K562 (cell line): ENCODE data around the gene RERE. TPM values are rescaled to one million over a fixed set of nuclear protein-coding genes. Genes with fewer than 3 reads are reported as not detected.

Experiments used
- BCL6 ChIP-seq: fragments of 250-450 bp; sonication (Bioruptor Pico); IDR thresholded peaks from 2 replicates; pipeline ENCODE4 v1.4.0; 2020
- BHLHE40 ChIP-seq: IDR thresholded peaks from 2 replicates; pipeline ENCODE4 v1.6.1; 2011; ENCODE audit warnings: low read length, improper control_type of control experiment
- CGGBP1 ChIP-seq: fragments of 250-450 bp; sonication (Bioruptor Pico); IDR thresholded peaks from 2 replicates; pipeline ENCODE4 v1.9.0; 2021; ENCODE audit warnings: mild to moderate bottlenecking
- E2F3 ChIP-seq: fragments of 250-450 bp; sonication (Bioruptor Pico); IDR thresholded peaks from 2 replicates; pipeline ENCODE4 v1.4.0; 2020; ENCODE audit warnings: mild to moderate bottlenecking
- E2F5 ChIP-seq: sonication (generic); formaldehyde crosslinking; IDR thresholded peaks from 2 replicates; pipeline ENCODE4 v1.8.0; 2022; ENCODE audit warnings: mild to moderate bottlenecking, missing genetic modification reagents
- E2F8 ChIP-seq: fragments of 450-650 bp; IDR thresholded peaks from 2 replicates; pipeline ENCODE4 v1.7.1; 2018; ENCODE audit warnings: mild to moderate bottlenecking, low read depth; ENCODE audit not compliant: partially characterized antibody
- EHMT2 ChIP-seq: fragments of 450-650 bp; IDR thresholded peaks from 2 replicates; pipeline ENCODE4 v1.6.1; 2018; ENCODE audit warnings: antibody characterized with exemption
- HDAC8 ChIP-seq: fragments of 450-650 bp; IDR thresholded peaks from 2 replicates; pipeline ENCODE4 v1.6.1; 2016; ENCODE audit warnings: mild to moderate bottlenecking, missing genetic modification characterization, moderate library complexity, missing compliant biosample characterization
- HMG20A ChIP-seq: fragments of 450-650 bp; formaldehyde crosslinking; conservative IDR thresholded peaks from 2 replicates; pipeline ENCODE4 v1.4.0; 2020; ENCODE audit warnings: mild to moderate bottlenecking, mixed read lengths
- HNRNPL ChIP-seq: fragments of 200-400 bp; formaldehyde crosslinking; IDR thresholded peaks from 2 replicates; pipeline ENCODE4 v1.6.1; 2017; ENCODE audit warnings: low read depth, mild to moderate bottlenecking, low read length
- LCOR ChIP-seq: sonication (generic); formaldehyde crosslinking; IDR thresholded peaks from 2 replicates; pipeline ENCODE4 v1.8.0; 2022; ENCODE audit warnings: mild to moderate bottlenecking, missing genetic modification reagents
- MAX ChIP-seq: sonication (generic); formaldehyde crosslinking; IDR thresholded peaks from 2 replicates; pipeline ENCODE4 v1.9.0; 2022; ENCODE audit warnings: mild to moderate bottlenecking, missing genetic modification reagents
- MEIS2 ChIP-seq: fragments of 450-650 bp; IDR thresholded peaks from 2 replicates; pipeline ENCODE4 v1.6.1; 2014; ENCODE audit warnings: mild to moderate bottlenecking; ENCODE audit not compliant: partially characterized antibody
- RBM14 ChIP-seq: fragments of 200-400 bp; formaldehyde crosslinking; IDR thresholded peaks from 2 replicates; pipeline ENCODE4 v1.6.1; 2018; ENCODE audit warnings: low read depth, mild to moderate bottlenecking, low read length, moderate library complexity, borderline replicate concordance; ENCODE audit not compliant: insufficient read depth
- RBM17 ChIP-seq: fragments of 200-400 bp; formaldehyde crosslinking; IDR thresholded peaks from 2 replicates; pipeline ENCODE4 v1.6.1; 2017; ENCODE audit warnings: low read depth, mild to moderate bottlenecking, low read length, borderline replicate concordance
- RUNX1 ChIP-seq: sonication (generic); IDR thresholded peaks from 2 replicates; pipeline ENCODE4 v1.6.1; 2016; ENCODE audit warnings: antibody characterized with exemption, low read depth
- SMARCC2 ChIP-seq: fragments of 450-650 bp; IDR thresholded peaks from 2 replicates; pipeline ENCODE4 v1.6.1; 2017; ENCODE audit warnings: antibody characterized with exemption, moderate library complexity, mild to moderate bottlenecking, low read depth
- SRSF7 ChIP-seq: fragments of 200-400 bp; formaldehyde crosslinking; optimal IDR thresholded peaks from 2 replicates; pipeline ENCODE3; 2017; ENCODE audit warnings: mild to moderate bottlenecking, low read depth, low read length
- TAF7 ChIP-seq: fragments of 450-650 bp; IDR thresholded peaks from 2 replicates; pipeline ENCODE4 v1.6.1; 2016; ENCODE audit warnings: missing genetic modification characterization, missing compliant biosample characterization
- TCF15 ChIP-seq: fragments of 250-450 bp; sonication (Bioruptor Pico); IDR thresholded peaks from 2 replicates; pipeline ENCODE4 v1.8.0; 2022; ENCODE audit warnings: moderate library complexity, mild to moderate bottlenecking, inconsistent platforms
- TRIM24 ChIP-seq, 2 experiments: fragments of 450-650 bp; IDR thresholded peaks; 2 replicates each; pipeline ENCODE4 v1.6.1; 2016
- ZNF140 ChIP-seq: fragments of 250-450 bp; sonication (Bioruptor Pico); IDR thresholded peaks from 2 replicates; pipeline ENCODE4 v1.8.0; 2021; ENCODE audit warnings: moderate library complexity, mild to moderate bottlenecking, inconsistent platforms
- ZNF232 ChIP-seq: sonication (generic); formaldehyde crosslinking; IDR thresholded peaks from 2 replicates; pipeline ENCODE4 v1.8.0; 2022; ENCODE audit warnings: mild to moderate bottlenecking, missing genetic modification reagents
- ZNF408 ChIP-seq: fragments of 250-450 bp; sonication (Bioruptor Pico); IDR thresholded peaks from 2 replicates; pipeline ENCODE4 v1.4.0; 2020; ENCODE audit warnings: low read depth, mild to moderate bottlenecking, moderate library complexity
- ZNF431 ChIP-seq: sonication (generic); formaldehyde crosslinking; IDR thresholded peaks from 2 replicates; pipeline ENCODE4 v1.8.0; 2022; ENCODE audit warnings: mild to moderate bottlenecking, missing genetic modification reagents
- polyA plus RNA-seq, 8 experiments: library from polyadenylated mRNA; depleted of rRNA in 4 of 8; stranded (reverse) in 5 of 8; unstranded in 3 of 8; fragments of >200 nt; fragmentation: Nextera tagmentation in 2 of 8; fragmentation: Illumina TruSeq in 1 of 8; extraction: Ambion mirVana in 2 of 8; extraction: Trizol in 1 of 8; gene quantifications; 2 replicates each; pipeline versions ENCODE4 v1.2.1 to v1.2.3, GENCODE V29; 2011 to 2014; ENCODE audit warnings: inconsistent platforms in 1 of 8, missing spikeins in 1 of 8
- total RNA-seq, 7 experiments: library from RNA; depleted of rRNA in 6 of 7; stranded (reverse); fragments of >200 nt in 6 of 7; fragmentation: Illumina TruSeq in 2 of 7; extraction: Trizol in 2 of 7; gene quantifications; 2 replicates each; pipeline versions ENCODE4 v1.2.1 to v1.2.3, GENCODE V29; 2011 to 2021; ENCODE audit warnings: low replicate concordance in 1 of 7

The RERE gene
- total and polyA plus RNA-seq, 9 of the 15 experiments (the other 6 are each of a cell fraction or from before 2014, with no cell fraction given): 3.0 to 51.5 (median 13.4) TPM

GRCh38 chr1:8817412-8818324, at the start of gene RERE (continued):
- TF ChIP-seq MEIS2 (no peak), SMARCC2 (0 out of 2 replicates have a peak, but pooled peaks have one; percentile 24), HNRNPL (no peak), SRSF7 (no peak), E2F5 (no peak), BHLHE40 (no peak), BCL6 (CRISPR knock-in tag) (no peak), LCOR (0 out of 2 replicates have a peak, but pooled peaks have one; percentile 34), ZNF431 (CRISPR knock-in tag) (peak; percentile 17; the same call in 1 of the 2 replicates), EHMT2 (no peak), MAX (peak; percentile 41; the same call in 1 of the 2 replicates), ZNF140 (no peak), RBM14 (no peak), HMG20A (CRISPR knock-in tag) (no peak), ZNF232 (CRISPR knock-in tag) (no peak), E2F8 (no peak), RUNX1 (peak; percentile 8; the same call in 1 of the 2 replicates), TAF7 (tag) (peak; percentile 91), ZNF408 (CRISPR knock-in tag) (no peak), TCF15 (CRISPR knock-in tag) (no peak), CGGBP1 (CRISPR knock-in tag) (peak; percentile 46; the same call in 1 of the 2 replicates), HDAC8 (tag) (no peak), E2F3 (CRISPR knock-in tag) (0 out of 2 replicates have a peak, but pooled peaks have one; percentile 8), RBM17 (no peak), TRIM24 (IDR thresholded peaks at IDR 0.05) (no peak)
